ENCODE data around the gene GFAP.

Gene GFAP

DNA sequence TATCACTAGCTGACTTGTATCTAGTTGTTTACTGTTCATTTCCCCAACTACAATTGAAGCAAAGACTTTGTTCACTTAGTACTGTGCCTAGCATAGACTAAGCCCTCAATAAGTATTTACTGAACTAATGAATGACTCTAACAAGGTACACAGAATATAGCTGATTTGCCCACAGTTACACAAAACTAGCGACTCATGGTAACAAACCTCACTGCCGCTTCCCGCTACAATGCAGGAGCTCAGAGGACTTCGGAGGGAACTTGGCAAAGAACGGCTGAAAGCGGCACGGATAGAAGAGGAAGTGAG lies 16.6 kb downstream of the GFAP start:
- peak in 1 of 2 donors; percentile 42 for DNase-seq

DNA sequence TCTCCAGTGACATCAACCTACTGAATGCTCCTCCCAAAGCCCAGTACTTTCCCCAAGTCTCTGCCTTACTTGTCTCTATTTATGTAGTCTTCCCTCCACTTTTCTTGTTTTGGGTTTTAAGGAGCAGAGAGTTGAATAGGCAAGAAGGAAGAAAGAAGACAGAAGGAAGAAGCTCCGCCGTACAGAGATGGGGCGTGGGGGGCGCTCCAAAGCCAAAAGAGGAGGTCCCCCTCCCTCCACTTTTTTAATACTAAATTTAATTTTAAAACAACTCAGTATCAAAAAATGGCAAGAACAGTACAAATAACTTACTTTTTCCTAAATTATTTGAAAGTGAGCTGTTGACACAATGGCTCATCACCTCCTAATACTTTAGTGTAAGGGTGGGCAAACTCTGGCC lies 20.7 kb downstream of the GFAP start:
- no peak for DNase-seq

DNA sequence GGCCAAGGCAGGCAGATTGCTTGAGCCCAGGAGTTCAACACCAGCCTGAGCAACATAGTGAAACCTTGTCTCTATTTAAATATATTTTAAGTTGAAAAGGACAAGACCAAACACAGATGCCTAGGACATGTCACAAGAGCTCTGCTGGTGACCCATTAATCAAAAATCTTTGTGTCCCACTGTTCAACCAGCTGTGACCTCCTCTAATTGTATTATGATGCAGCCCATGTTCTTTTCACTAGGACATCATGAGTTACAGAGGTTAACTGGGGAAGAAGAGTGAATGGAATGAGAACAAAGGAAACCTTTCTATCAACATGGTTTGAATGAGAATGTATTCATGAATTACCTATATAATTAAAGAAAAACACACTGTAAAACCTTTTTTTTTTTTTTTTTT lies 23.1 kb downstream of the GFAP start:
- DNase-seq, result no peak

DNA sequence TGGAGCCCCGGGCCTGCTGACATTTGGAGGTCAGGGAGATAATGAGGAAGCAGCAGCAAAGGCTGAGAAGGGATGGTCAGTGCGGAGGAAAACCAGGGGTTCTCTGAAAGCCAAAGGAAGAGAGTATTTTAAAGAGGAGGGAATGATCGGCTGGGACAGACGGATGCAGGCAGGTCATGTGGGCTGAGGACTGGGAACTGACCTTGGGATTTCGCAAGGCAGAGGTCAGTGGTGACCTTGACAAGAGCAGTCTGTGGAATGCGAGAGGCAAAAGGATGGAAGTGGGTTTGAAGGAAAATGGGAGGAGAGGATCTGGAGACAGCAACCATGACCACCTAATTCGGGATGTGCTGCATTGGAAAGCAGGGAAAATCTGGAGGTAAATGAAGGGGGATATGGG lies 26.3 kb downstream of the GFAP start:
- no peak for DNase-seq

DNA sequence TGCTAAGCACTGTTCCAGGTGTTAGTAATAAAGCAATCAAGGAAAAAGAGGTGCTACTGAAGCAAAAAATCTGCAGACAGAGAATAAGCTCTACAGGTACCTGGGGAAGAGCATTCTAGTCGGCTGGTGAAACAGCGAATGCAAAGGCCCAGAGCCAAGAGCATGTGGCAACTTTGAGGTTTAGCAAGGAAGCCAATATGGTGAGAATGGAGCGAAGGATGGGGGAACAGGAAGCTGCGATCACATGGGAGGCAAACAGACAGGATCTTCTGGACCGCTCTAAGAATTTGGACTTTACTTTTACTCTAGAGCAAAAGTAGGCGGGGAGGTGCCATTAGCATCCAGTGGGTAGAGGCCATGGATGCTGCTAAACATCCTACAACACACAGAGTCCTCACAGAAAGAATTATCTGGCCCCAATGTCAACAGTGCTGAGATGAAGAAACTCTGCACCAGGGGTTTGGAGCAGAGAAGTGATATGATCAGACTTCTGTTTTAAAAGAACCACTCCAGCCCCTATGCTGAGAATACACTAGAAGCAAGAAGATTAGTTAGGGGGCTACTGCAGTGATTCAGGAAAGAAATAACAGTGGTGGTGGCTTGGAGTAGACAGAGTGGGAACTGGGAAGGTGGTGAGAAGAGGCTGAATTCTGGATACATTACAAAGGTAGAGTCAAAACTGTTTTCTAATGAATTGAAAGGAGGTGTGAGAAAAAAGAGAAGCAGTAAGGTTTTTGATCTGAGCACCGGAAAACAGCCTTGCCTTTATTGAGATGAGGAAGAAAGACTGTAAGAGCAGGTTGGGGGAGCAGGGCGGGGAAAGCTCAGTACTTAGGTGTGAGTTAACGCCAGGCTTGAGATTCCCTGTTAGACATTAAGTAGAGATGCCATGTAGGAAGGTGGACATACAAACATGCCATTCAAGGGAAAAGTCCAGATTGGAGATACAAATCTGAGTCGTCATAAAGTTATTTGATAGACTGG lies 27.0 kb downstream of the GFAP start:
- peak in 1 of 2 donors; percentile 16 for DNase-seq

DNA sequence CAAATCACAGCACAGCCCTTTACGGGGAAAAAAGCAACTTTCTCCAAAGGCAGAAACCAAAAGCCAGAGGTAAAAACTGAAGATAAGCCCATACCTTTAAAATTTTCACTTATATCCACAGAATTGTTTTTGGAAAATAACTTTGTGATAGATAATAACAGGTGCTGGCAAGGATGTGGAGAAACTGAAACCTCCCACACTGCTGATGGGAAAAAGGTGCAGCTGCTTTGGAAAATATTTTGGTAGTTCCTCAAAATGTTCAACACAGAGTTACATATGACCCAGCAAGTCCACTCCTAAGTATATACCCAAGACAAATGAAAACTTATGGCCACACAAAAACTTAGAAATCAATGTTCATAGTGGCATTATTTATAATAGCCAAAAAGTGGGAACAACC lies 28.3 kb downstream of the GFAP start:
- DNase-seq, result no peak

DNA sequence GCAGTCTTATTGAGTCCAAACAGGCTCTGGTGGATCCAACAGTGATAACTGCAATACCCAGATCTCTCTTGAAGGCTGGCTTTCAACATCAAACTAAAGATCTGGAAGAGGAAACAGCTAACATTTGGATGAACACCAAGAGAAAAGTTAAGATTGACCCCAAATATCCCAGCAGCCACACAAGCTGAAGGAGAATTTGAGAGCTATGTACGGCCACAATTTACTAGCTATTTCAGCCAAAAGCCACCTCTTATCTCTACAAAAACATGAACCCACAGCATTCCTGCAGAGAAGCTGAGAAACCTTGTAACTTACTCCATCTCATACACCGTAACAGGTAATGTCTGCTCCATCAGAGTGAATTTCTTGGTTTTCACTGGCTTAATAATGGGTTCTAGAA lies 30.4 kb downstream of the GFAP start:
- no peak for DNase-seq

DNA sequence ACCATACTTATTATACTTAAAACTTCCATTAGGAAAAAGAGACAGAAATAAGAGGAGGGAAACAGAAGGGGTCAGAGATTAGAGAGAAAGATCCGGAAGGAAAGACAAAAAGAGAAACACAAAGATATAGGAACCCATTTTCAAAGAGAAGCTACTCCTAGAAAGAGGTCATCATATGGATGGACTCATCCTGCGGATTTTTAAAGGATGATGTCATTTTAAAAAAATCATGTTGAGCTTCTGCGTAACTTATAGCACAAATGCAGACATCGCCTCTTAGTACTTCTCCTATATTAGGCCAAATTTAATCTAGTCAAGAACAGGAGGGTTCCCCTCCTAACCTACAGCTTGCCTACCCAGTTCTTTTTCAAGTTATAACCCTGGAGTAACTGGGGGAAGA lies 34.2 kb downstream of the GFAP start:
- DNase-seq, result no peak

DNA sequence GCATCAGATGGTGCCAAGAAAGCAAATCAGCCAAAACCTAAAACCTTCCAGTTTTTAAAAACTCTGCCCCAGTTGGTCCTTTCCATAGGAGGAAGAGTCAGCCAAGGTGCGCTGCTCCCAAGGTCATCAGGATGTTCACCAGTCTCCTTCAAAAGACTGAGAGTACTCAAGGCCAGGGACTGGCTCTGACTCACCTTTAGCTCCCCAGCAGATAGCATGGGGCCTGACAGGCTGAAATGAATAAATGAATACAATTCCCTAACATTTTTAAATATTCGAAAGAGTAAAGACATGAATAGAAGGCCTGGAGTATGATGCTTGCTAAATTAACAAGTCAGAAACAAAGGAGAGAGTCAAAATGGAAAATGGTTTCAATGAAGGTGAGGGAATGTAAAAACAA lies 35.2 kb downstream of the GFAP start:
- DNase-seq, result no peak

DNA sequence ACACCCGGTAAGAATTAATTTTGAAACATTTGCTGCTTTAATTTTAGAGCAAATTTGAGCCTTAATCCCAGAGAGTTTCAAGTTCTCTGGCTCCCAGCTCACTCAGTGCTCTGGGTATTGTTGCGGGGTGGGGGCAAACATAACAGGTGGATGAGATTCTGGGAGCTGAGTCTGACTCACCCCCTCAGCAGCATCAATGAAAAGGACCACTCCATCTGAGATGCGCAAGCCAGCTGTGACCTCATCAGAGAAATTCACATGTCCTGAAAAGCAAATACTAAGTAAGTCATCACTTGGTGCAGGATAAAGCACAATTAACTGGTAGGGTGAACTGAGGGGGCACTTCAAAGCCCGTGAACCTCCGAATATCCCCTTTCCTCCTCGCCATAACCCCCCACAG lies 35.9 kb downstream of the GFAP start:
- no peak for DNase-seq

DNA sequence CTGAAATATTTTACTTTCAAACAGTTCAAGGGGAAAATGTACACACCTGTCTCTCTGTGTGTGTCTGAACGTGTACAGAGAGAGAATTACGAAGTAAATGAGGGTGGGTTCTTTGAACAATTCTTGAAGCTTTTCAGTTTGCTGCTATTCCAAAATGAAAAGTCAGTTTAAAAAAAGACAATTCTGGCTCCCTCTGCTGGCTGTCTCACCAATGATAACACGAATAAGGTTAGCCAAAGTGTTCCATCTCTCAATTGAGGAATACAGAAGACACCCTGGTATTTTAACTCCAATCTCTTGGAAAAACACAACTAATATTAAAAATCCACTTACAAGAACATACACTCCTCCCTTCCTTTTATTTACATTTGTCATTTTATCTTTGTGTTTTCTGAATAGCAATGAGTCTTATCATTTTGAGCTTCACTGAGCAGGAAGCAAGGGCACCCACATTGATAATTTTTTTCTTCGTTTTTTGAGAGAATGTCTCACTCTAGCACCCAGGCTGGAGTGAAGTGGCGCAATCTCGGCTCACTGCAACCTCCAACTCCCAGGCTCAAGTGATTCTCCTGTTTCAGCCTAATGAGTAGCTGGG lies 36.6 kb downstream of the GFAP start:
- peak in 1 of 2 donors; percentile 37 for DNase-seq

DNA sequence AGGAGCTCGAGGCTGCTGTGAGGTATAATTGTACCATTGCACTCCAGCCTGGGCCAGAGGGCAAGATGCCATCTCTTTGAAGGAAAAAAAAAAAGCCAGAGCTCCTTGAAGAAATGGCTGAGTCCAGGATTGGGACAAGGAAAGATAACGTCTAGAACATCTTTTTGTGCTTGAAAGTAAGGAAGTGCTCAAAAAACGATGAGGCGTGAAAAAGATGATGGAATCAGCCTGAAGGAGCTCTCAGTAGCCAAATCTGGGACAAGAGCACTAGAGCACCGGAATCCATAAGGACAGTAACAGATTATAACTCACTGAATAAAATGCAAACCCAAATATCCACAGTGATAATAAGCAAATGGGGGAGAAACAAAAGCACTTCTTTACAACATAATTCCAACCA lies 38.2 kb downstream of the GFAP start:
- no peak for DNase-seq

DNA sequence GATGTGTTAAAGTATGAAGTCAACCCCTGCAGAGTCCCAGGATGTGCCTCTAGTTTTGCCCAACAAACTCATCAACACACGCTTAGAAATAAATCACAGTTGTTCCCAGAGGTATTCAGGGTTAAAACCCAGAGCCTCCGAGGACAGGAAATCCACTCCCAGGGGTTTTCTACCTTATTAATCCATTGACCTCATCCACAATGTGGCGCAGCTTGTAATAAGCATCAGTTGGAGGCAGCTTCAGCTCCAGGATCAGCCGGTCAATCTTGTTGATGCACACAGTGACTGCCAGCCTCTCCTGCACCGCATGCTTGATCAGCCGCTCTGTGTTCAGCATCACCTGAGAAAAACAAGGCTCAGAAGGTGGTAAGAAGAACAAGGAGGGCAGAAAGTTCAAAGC lies 39.5 kb downstream of the GFAP start:
- no peak for DNase-seq

DNA sequence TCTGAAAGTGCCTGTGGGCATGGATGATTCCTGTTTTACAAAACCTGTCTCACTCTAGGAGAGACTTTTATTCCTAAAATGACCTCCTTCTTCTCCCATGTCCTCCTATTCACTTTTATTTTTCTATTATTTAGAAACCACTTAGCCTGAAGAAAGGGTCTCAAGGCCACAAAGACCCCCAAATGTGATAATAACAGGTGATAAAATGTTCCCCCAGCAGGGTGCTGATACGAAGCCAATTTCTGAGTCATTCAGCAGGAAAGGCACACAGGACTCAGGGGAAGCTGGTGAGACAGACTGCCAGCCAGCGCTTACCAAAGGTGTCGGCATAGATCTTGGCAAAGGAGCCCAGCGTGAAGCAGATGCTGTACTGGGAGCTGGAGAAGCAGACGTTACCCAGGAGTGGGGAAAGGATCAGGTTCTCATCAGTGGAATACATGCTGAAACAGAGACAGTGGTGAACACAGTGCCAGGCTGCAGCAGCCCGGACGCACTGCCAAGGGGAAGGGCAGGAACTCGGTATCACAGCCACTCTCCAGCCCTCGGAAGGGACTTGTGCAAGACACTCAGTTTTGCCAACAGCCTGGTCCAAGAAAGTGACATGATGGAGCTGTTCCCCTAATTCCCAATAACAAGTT lies 43.0 kb downstream of the GFAP start:
- no peak for DNase-seq

DNA sequence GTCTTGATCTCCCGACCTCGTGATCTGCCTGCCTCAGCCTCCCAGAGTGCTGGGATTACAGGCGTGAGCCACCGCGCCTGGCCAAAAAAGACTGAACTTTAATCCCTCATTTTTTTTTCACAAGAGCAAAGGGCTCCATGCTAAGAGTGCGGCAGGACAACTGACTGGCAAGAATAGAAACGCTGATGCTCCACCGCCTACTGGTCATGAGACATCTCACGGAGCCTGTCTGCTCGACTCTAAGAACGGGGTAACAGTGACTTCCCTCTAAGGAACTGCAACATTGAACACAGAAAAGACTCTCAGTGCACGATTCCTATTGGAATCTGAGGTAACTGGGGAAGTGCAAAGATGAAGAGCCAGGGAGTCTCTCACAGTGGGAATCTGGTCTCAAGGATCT lies 43.7 kb downstream of the GFAP start:
- no peak for DNase-seq

DNA sequence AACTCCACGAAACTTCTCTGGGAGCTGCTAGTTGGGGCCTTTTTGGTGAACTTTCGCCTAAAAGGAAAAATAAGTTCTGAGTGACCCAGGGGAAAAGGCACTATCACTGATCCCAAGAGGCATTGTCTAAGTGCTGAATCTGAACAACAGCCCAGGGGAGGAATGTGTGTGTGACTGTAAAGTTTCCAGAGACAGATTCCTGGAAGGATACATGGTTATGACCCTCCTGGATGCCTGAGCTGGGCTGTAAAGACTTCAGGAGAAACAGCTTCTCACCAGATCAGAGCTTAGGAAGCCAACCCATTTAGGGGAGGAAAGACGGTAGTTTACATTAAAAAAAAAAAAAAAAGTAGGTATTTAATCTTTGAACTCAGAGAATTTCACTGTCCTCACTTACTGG lies 47.5 kb downstream of the GFAP start:
- no peak for DNase-seq

DNA sequence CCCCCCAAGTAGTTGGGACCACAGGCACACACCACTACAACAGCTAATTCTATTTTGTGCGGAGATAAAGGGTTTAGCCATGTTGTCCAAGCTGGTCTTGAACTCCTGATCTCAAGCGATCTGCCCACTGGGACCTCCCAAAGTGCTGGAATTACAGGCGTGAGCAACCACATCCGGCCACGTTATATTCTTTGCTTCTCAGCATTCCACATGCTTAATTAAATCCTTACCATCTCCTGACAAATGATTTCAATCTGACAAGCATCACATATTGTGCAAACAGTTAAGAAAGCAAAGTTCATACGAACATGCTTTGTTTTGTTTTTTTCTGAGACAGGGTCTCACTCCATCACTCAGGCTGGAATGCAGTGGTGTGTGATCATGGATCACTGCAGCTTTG lies 49.4 kb downstream of the GFAP start:
- DNase-seq, result no peak

DNA sequence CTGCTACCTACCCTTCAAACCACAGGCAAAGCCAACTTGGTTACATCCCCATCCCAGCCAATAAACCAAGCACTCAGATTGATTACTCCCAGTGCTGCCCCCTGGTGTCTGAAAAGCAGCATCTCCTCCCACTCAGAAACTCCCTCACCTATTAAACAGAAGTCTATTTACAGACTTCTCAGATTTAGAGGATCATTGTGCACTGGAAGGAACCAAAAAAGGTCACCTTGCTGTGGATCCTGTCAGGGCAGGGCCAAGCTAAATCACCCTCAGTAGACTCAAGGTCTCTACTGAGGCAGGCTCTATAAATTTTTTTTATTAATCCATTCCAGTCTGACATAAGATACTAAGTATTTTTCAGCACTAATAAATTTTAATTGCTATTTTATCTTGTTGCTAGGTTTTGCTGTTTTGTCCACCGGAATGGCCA lies 50.1 kb downstream of the GFAP start:
- peak; percentile 56 to 73 for DNase-seq

DNA sequence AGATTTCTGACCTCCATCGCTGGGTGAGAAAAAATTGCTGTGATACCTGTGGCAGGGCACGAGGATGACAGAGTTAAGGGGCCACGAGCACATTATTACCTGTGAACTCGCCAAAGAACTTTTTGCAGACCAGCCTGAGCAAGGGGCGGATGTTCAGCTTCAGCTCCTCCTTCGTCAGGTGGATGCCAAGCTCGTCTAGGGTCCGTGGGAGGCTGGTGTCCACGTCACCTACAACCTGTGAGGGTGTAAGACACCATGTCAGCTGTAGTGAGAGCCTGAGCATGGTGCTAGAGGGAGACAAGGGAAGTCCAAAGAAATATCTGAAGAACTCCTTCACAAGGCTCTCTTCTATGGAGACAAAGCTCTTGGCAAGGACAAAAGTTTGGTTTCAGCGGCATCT lies 50.5 kb downstream of the GFAP start:
- no peak for DNase-seq

DNA sequence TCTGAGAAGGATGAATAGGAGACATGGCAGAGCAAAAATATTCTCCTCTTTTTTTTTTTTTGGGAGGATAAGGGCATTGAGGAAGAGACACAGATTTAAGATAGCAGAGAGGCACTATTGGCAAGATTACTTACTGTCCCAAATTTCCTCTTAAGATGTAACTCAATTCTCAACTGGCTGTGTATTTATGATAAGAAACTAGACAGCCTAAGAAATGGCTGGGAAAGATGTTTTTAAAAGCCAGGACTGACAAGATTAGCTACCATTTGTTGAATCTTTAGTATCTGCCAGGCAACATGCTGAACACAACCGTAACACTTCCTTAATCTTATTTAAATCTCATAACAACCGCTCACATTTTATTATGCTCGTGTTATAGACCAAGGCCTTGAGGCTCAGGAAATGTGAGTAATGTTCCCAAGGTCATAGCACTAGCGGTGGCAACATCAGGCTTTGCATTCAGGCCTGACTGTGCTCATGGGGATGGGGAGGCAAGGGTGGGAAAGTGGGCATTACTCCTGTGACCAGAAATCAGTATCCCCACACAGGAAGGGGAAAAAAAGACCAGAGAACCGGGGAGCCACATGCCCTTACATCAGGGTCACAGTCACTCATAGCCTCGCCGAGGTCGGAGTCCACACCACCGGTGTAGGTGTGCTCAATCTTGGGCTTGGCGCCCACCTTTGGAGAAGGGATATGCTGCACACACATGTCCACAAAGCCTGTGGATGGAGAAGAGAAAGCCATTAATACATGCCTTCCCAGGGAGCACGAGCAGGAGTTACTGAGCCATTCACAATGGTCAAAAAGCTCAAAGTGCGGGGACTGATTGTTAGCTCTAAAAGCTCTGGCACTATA lies 52.0 kb downstream of the GFAP start:
- DNase-seq, result no peak

DNA sequence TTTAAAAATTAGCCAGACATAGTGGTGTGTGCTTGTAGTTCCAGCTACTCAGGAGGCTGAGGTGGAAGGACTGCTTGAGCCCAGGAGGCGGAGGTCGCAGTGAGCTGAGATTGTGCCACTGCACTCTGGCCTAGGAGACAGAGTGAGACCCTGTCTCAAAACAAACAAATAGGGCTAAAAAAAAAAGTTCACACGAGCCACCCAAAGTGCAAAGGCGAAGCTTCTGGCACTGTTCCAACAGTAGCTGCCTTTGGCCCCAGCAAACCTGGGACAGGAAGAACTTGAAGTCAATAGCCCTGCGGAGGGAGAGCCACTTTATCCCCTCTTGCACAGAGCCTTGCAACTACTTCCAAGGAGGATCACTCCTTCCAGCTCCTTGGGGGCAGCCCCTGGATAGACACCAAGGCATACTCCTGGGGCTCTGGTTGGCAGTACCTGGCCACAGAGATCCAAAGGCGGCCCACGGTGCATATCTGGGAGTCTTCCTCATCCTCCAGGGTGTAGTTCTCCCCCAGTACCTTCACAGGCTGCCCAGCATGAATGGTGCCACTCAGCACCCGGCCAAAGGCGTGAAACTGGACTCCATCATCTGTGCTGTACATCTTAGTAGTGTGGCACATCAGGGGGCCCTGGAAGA lies 52.9 kb downstream of the GFAP start:
- DNase-seq, result no peak

DNA sequence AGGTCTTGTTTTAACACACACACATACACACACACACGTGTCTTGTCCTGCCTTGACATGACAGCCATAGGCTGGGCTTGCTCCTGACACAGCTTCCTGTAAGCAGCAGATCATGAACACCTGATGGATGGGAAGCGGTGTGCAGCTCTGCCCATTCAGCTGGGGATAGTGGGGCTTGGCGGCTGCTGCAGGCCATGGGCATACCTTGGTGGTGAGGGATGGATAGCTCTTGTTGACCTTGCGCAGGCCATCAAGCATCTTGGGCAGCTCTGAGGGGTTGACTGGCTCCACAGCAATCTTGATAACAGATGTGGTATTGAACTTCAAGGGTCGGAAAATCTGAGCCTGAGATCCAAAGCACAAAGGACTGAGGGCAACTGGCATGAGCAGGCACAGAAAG lies 55.6 kb downstream of the GFAP start:
- no peak for DNase-seq

DNA sequence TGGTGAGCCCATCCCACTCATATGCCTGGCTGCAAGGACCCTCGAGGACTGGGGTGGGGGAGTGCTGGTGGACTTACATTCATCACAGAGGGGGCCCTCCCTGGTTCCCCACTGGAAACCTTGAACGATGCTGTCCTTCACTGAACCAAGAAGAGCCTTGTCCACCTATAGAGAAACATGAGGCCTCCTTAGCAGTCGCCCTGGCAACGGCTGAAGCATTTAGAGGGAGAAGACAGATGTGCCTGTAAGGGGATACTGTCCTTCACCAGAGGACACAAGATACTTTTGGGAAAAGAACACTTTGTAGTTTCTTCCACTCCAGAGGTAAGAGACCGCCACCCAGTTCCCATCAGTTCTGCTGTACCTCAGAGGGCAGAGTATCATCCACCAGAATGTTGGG lies 61.1 kb downstream of the GFAP start:
- DNase-seq, result no peak

All from CD4-positive, alpha-beta T cell treated with Interleukin-1 beta for 1 hour (primary cell).